NCI-H748 (cell line): ENCODE measurements around the gene NCBP2.
"Not testable (repeated sequence)": the region's sequence is repeated elsewhere in the genome, so short reads cannot be mapped to it uniquely, and the experiment has no call there.

Source experiments
- DNase-seq: peaks from one replicate; lab custom pipeline; 2025; ENCODE audit not compliant: unreplicated experiment; lab: John Stamatoyannopoulos, UW

The NCBP2 gene

DNA sequence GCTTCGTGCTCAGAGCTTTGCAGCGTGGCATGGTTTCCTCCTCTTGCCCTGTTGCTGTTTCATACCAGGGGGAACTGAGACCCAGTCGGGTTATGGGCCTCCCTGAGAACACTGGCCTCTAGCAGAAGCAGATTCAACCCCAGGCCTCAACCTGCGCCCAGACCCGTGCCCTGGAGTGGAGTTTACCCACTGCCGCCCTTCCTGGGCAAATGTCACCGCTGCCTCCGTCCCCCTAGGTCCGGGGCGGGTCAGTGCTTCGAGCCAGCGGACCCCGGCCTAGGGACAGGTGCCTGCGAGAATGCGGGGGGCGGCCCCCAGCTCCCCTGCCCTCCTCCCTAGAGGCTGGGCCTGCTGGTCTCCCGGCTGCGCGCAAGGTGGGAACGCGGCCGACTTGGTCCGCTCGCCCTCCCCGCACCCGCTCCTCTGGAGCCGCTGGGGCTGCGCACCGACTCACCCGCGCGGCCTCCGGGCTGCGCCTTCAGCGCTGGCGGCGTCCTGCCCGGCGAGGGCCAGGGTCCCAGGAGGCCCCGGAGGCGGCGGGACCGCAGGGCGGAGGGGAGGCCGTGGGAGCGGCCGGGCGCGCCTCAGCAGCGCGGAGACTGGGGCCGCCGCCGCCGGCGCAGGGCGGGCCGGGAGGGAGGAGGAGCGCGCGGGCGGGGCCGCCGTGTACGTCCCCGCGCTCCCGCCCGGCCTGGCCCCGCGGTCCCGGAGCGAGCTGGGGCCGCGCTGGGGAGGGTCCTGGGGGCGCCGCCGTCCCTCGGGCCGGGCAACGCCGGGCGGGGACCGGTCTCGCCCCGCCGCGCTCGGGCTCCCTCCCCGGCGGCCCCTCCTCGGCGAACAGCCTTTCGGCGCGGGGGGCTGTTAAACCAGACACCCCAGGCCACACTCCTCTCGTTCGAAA, 26.2 kb upstream of the NCBP2 start, which contains the start of gene PIGZ:
PIGZ (minus strand) TSS at position 601 of the 901 bp plus-strand sequence. CDS start 16,802 bp downstream, outside the sequence.
- DNase-seq: peak; percentile 36

DNA sequence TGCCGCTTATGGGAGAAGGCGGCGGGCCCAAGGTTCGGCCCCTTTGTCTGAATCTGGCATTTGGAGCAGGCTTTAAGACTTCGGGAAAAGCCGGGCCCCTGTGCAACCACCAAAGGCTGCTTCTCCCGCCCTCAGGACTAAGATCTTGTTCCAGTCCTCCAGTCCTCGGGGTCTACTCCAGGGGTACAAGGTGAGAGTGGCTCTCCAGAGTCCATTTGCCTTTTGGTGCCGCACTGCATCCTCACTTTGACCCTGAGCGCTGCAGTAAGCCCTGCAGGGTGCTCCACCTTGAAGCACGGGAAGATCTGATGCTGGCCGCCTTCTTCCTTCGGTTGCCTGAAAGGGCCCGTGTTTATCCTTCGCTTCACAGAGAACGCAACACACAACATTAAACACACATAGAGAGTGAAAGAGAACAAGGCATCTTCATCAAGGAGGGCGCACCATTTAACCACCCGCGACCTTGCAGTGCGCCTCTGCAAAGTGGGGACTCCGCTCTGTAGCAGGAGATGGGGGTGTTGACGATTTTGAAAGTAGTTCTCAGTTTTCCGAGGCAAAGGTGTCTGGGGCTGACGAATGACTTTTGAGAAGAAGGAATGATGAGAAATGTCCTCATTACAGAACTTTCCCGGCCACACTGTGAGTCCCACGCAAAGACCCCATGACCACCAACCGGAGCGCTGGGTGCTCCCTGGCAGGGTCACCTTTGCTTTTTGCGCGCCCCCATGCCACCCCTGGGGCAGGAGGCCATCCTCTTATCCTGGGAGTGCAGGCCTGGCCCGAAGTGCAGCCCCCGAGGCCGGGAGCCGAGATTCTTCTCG, 25.3 kb upstream of the NCBP2 start:
- no peak for DNase-seq

GRCh38 chr3:196966526-196967401, 24.4 kb upstream of the NCBP2 start:
- DNase-seq: no peak

DNA sequence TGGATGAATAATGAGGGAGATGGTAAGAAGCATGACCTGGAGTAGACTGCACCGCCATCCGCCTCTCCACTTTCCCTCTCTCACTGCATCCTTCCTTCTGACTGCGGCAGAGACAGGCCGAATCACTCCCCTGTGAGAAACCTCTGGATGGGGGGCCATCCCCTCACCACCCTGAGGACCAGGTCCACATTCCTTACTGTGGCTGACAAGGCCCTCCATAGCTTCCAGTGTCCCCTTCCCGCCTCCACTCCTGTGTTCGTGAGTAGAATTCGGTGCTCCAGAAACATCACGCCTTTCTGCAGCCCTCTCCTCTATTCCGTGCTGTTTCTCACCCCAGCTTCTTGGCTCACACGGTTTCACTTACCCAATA, 23.5 kb upstream of the NCBP2 start:
- DNase-seq: no peak

- DNase-seq: no peak
Measured at GRCh38 chr3:196965112-196965803, 22.9 kb upstream of the NCBP2 start.

- DNase-seq: no peak
Measured at GRCh38 chr3:196963631-196963953, 21.3 kb upstream of the NCBP2 start.

DNA sequence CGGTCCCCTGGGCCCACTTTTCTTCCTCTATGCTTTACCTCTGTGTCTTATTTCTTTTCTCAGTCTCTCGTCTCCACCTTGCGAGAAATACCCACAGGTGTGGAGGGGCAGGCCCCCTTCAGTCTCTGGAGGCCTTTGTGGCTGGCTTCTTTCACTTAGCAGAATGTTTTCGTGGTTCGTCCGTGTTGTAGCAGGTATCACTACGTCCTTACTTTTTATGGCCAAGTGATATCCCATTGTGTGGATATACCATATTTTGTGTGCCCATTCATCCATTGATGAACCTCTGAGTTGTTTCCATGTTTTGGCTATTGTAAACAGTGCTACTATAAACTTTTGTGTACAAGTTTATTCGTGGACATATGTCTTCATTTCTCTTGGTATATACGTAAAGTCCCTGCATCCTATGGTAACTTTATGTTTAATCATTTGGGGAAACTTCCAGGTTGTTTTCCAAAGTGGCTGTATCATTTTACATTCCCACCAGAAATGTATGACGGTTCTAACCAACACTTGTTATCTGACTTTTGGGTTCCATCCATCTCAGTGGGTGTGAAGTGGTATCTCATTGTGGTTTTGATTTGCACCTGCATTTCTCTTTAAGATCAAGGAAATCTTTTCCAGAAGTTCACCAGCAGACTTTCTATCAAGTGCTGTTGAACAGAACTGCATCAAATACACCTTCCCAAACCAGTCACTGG, 20.8 kb upstream of the NCBP2 start:
- no peak for DNase-seq

- no peak for DNase-seq
Measured at GRCh38 chr3:196962108-196962929, 20.0 kb upstream of the NCBP2 start.

GRCh38 chr3:196954832-196955231, 12.5 kb upstream of the NCBP2 start:
- no peak for DNase-seq

- no peak for DNase-seq
Measured at GRCh38 chr3:196951371-196951770, 9.0 kb upstream of the NCBP2 start.

DNA sequence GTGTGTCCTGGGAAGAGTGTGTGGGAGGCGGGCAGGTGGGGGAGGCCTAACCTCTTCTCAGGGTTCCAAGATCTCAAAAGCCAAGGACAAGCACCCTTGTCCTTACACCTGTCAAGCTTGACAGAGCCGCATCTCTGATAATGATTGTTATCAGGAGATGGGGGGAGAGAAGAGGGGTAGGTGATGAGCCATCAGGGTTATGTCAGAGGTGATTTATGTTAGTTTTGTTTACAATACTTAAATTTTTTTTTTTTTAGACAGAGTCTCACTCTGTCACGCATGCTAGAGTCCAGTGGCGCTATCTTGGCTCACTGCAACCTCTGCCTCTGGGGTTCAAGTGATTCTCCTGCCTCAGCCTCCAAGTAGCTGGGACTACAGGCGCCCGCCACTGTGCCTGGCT, 7.4 kb upstream of the NCBP2 start:
- DNase-seq: no peak

GRCh38 chr3:196949285-196949619, 6.9 kb upstream of the NCBP2 start:
- no peak for DNase-seq

- no peak for DNase-seq
Measured at GRCh38 chr3:196948442-196949284, 6.3 kb upstream of the NCBP2 start.

GRCh38 chr3:196947860-196948441, 5.6 kb upstream of the NCBP2 start:
- no peak for DNase-seq

DNA sequence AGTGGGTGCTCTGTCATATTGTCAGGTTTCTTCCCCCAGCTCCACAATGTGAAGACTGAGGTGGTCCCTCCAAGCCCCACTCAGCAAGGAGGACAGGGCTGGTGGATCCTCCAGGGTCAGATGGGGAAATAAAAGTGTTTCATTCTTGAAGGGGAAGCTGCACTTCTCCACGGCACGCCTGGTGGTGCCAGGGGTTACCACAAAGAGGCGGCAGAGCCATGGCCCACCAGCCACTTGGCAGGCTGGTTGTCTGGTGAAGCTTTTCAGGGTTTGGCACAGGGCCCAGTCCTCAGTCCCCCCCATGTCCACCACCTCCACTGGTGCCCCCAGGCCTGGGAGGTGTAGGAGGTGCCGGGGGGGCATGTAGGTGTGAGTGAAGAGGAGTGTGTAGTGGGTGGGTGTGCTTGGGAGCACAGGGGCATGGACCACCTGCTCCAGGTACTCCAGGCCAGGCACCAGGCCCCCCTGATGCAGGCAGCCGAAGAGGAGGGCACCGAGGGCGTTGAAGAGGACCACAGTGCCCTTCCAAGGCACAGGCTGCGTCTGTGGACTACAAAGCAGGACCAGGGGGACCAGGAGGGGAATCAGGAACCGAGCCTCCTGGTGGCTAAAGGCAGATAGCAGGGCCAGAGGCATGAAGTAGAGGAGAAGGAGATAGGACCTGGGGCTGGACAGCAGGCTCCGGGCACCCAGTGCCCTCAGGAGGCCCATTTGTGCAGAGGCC, 5.0 kb upstream of the NCBP2 start:
- DNase-seq: no peak

DNA sequence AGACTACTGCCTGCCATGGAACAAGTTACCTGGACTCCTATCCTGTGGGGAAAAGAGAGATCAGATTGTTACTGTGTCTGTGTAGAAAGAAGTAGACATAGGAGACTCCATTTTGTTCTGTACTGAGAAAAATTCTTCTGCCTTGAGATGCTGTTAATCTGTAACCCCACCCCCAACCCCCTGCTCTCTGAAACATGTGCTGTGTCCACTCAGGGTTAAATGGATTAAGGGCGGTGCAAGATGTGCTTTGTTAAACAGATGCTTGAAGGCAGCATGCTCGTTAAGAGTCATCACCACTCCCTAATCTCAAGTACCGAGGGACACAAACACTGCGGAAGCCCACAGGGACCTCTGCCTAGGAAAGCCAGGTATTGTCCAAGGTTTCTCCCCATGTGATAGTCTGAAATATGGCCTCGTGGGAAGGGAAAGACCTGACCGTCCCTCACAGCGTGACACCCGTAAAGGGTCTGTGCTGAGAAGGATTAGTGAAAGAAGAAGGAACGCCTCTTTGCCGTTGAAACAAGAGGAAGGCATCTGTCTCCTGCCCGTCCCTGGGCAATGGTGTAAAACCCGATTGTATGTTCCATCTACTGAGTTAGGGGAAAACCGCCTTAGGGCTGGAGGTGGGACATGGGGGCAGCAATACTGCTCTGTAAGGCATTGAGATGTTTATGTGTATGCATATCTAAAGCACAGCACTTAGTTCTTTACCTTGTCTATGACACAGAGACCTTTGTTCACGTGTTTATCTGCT, 1.9 kb upstream of the NCBP2 start:
- DNase-seq: not testable (repeated sequence)

DNA sequence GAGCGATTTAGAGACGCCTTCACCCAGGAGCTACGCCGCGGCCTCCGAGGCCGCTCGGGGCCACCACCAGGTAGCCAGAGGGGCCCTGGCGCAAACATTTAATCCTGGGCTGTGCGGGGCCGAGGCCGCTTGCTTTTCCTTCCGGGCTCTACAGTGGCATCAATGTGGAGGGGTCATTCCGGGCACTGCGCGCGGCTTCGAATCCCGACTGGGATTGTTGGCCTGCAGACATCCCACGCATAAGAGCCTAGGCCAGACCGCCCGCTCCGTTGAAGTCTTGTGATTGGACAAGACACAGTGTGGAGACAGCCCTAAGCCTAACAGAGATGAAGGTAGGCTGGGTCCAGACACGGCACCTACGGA, 568 bp upstream of the NCBP2 start:
- DNase-seq: no peak
